NCI-H146 (cell line): ENCODE data around the gene GALNTL6.

Experiments
- DNase-seq: peaks from one replicate; lab custom pipeline; 2025; lab: John Stamatoyannopoulos, UW

Gene GALNTL6

DNA sequence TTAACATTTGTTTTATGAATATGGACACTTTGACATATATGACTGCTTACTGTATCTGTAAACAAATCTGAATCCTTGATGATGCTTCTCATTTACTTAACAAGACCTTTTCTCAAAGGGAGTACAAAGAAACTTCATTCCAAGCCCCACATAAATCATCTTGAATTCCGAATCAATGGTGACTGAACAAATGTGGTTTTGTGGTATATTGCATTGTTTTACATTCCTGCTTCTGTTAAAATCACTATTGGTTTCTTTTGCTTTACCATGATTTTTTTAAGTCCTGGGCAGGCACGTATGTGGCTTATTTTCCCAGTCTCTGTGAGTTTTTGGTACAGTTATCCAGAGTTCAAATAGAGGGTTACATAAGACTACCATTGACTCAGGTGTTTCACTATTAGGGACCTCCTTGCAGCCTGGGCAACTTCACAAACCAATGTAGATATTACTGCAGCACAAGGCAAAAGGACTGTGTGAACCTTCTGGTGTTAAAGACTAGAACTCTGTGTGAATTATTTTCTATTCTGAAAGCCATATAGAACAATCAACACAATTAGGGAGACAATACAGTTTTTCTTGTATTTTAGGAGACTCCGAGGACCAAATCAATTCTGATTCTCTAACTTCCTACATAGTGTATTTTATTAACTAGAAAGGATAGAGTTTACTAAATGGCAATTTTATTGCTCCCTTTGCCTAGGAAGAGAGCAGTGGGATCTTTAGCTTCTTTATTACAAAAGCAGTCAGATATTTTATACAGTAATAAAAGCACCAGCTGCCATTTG lies 196.4 kb downstream of the GALNTL6 start:
- DNase-seq: no peak

DNA sequence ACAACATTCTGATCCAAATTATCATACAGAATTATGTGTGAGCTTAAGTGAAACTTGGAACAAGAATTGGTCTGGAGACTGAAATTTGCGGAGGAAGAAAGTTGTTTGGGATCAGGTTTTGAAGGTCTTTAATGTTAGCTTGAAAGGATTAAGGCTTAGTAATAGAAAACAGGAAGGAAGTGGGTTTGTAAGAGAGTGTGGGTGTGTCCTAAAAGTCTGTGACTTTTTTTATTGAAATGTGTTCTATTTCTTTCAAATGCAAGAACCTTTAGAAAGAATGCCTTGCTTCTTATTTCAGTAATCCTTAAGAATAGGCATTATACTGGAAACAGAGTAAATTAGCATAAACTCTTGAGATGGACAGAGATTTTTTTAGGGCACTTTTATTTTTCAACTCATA lies 198.0 kb downstream of the GALNTL6 start:
- no peak for DNase-seq

DNA sequence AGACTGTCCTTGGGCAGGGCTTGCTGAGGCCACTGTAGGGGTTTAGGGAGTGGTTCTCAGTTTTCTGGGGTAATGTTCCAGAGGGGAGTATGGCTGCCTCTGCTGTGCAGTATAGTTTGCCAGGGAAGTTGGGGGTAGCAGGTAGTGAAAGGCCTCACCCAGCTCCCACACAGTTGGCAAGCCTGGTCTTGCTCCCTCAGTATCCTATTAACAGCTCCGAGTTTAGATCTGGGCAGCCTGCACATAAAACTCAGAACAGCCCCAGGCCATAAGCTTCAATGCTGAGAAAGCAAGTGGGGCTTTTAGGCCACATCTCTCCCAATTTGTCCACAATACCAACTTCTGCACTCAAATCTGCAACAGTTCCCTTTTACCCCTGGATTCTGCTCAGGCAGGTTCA lies 205.2 kb downstream of the GALNTL6 start:
- DNase-seq: no peak

DNA sequence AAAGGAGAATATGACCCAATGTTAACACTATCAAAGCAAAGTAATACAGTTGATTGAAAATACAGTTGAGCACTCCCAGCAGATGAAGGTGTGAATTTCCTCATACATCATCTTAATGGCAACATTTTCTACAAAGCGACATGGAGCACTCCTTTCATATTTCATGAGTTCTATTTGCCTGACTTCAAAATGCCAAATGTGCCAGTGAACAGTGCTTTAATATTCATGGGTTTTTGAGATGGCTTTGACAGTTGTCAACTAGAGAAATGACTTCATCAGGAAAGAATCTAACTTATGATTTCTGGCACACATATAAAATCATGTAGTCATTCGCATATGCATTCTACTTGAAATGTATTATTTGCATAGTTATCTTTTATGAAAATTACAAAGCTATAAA lies 222.4 kb downstream of the GALNTL6 start:
- DNase-seq: no peak

DNA sequence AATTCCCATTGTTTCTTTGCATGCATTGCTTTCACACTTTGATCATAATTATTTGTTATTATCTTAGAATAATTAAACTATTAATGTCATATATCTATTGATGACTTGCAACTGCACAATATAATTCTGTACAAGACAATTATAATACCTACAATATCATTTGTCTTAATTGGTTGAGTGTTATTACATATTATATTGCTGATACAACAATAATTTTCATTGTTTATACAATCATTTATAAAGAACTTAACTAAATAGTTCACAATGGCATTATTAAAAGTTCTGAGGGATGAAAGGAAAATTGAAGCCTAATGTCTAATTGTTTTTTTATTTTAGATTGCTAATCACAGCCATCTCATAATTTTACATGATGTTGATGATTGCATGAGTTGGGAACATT lies 227.6 kb downstream of the GALNTL6 start:
- DNase-seq: no peak

DNA sequence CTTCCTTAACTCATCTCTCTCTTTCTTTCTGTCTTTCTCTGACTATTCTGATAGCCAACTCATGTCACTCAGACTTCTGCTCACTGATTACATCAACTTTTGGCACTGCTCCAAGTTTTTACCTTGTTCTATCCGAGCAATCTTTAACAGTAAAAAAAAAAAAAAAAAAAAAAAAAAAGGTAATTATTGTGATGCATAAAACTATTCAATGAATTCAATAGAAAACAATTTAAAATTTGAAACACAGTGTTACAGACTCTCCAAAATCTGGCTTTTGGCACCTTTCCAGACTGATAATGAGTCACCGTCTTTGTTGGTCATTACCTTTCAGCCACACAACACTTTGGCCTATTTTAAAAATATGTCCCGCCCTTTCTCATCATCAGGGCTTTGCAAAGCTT lies 229.5 kb downstream of the GALNTL6 start:
- DNase-seq: peak; percentile 62

DNA sequence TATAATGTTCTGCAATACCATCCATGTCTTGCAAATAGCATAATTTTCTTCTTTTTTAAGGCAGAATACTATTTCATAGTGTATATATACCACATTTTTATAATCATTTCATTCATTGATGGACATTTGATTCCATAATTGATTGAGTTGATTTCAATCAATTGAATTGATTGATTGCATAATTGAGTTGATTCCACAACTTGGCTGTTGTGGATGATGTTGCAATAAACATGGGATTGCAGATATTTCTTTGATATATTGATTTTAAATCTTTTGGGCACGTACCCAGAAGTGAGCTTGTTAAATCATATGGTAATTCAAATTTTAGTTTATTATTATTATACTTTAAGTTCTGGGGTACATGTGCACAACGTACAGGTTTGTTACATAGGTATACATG lies 232.8 kb downstream of the GALNTL6 start:
- no peak for DNase-seq

DNA sequence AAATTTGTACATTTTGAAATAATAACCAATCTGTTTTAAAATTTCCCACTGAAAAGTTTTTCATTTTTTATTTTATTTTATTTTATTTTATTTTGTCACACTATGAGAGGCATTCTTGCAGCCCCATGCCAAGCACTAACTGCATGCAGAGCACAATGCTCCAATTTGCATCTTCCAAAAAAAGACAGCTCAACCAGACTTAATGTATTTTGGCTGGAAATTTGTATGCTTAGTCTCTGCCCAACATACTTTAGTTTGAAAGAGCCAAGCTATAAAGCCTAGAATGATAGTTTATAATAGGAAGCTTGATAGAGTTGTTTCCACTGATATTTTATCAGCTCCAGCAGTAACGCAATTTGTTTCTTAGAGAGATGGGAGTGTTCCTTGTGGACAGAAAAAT lies 235.5 kb downstream of the GALNTL6 start:
- DNase-seq: no peak

DNA sequence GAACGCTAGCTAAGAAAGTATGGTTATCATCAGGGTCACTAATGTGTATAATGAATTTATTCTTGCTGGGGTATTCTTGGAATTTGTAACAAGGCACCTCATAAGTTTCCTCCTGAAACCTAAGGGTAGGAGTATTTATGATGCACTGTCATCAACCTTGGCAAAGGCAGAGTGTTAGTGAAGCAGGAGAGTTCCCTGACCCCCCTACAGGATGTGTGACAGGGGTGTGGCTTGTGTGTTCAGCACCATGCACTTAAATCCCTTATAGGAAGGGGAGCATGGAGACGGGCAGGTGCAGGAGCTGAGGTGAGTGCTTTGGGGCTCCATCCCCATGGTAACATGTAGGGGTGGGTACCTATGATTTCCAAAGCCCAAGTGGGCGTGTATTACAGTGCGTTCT lies 237.7 kb downstream of the GALNTL6 start:
- DNase-seq: peak; percentile 8

DNA sequence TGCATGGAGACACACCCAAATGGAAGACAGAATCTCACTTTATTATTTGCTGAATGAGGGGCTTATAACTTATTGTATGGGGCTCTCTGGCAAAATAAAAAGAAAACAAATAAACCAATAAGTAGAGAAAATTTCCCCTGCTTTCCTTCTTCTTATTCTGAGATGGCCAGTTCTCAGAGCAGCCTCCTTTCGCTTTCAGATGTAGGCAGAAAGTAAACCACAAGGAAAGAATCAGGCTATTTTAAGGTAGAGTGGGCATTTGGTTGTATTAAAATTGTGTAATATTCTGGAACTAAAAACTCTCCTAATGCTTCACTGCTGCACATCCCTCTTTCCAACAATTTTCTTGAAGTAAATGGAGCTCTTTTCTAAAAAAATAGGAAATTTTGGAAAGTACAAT lies 241.8 kb downstream of the GALNTL6 start:
- DNase-seq: no peak

DNA sequence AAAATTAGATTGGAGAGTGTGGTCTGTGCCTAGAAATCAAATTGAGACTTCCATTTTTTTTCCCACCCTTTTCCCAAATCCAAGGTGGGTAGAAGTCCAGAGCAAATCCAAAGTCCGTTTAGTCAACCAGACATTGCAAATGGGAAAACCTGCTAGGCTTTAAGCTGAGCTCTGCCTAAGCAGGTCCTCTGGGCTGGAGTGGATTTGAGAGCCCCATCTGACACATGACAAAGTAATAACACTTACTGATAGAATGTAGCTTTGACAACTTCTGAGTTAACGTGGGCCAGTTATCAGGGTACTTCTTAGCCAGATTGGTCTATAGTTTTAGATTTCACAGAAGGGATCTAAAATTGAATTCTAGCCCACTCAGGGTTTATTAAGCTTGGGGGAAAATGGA lies 242.3 kb downstream of the GALNTL6 start:
- no peak for DNase-seq

DNA sequence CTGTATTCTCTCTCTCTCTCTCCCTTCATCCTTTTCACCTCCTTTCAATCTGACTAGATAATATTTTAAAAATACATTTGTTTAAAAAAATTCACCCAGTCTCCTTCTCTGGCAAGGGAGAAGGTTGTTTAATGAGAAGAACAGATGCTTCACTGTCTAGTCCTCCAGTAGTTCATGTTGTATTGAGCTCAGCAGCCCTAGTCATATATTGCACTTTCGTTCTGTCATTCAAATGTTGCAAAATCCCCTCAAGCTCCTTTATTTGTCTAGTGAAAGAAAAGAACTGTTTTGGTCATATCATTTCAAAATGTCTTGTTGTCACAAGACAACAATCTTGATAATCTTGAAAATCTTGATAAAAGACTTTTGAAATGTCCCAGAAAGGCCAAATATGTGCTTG lies 248.0 kb downstream of the GALNTL6 start:
- no peak for DNase-seq

DNA sequence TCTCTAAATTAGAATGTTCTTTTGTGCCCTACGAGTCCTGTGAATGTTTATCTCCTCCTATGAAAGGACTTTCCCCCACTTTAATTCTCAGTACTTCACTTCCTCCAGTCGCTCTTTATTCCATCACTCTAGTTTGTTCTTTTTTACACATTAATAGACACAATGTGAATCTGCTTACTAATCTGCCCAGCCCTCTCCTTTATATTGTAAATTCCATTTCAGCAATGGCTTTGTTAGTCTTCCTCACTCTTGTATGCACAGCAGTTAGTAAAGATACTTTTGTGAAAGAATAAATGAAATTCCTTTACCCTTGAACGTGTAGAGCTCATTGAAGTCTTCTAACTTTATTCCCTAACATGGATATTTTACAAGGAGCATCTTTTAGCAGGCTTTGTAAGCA lies 255.3 kb downstream of the GALNTL6 start:
- DNase-seq: no peak

DNA sequence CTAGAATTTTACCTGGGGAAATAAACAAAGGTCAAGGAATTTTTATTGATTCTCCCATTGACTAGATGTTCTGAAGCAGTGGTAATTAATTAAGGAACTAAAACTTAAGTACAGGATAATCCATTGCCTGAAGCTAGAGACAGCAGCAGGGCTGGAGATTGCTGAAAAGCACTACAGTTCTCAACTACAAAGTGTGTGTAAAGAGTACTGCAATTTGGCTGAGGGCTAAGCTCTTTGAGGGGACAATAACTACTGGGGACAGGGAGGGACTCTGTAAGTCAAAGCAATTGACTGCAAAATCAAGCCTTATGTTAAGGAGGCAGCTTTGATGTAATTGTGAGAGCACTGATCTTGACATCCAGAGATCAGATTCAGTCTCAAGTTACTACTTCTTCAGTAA lies 260.4 kb downstream of the GALNTL6 start:
- no peak for DNase-seq

DNA sequence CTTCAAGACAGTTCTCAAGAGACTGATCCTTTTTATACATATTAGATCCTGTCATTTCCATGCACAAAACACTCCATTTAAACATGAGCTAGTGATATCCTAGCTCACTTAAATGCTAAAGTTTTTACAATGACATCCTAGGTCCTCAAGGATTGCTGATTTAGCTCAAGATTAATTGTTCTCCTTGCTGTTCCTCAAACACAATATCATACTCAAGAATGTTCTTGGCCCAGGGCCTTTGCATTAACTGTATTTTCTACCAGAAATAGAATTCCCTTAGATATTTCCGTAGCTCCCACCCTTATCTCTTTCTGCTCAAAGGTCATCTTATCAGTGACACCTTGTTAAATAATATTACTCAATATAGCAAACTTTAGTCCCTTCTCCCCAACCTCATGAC lies 270.1 kb downstream of the GALNTL6 start:
- no peak for DNase-seq

DNA sequence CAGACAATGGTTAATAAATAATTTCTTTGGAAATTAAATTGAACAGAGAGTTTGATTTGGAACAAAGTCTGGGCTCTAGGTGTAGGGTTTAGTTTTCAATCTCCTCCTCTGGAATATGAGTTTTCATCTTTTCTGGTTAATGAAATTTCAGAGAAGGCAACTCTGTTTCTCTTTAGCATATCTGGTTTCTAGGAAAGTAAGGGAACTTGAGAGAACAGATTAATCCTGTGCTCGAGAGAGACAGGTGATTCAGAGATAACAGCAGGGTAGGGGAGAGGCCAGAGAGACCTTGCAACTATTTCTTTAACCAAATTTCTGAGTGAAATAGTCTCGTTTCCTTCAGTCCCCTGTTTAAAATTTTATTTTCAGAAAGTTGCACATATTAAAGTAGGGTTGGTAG lies 275.4 kb downstream of the GALNTL6 start:
- DNase-seq: no peak

DNA sequence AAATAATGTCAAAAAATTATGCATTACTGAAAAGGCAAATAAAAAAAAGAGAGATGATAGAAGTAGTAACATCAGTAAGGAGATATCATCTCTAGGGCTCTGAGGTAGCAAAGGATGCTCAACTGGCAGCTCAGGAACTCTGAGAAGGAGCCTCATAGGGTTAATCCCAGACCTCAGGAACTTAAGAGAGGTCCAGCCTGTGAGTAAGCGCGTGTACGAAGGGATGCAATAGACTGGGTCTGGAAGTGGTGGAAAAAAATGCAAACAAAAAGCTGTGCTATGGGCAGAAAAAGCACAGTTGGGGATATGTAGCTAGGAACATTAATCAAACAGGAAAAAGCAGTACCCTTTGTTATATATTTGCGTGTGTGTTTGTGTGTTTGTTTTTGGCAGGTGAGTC lies 282.0 kb downstream of the GALNTL6 start:
- DNase-seq: peak; percentile 85

DNA sequence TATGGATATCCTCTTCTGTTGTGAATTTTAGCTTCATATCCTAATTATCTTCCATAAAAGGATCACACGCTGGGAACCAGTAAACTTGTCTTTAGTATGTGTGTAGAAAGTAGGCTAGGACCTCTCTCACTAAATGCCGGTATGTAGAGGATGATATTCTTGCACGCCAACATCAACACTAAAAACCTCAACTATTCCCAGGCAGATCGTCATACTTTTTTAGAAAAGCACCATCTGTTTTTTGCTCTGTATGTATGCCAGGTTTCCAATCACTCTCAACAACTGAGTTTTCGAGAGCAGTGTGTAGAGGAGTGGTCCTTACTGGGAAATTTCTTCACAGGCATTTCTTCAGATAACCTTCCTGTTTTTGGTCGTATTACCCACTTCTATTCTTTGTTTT lies 283.6 kb downstream of the GALNTL6 start:
- DNase-seq: no peak

DNA sequence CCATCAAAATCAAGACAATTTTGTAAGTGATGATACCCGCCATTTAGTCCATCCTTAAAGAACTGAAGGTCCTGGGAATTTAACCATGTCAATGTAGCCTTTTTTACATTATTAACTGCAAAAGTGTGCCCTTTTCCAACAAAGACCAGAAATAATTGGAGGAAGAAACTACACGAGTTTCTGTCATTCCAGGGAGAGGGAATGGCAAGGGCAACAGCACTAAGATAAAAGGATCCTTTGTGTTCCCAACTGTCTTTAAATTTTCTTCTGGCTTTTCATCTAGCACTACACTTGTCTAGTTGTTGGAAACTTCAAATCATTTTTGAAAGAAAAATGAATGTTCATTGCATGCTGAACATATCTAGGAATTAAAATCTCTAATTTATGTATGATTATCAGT lies 286.2 kb downstream of the GALNTL6 start:
- no peak for DNase-seq

DNA sequence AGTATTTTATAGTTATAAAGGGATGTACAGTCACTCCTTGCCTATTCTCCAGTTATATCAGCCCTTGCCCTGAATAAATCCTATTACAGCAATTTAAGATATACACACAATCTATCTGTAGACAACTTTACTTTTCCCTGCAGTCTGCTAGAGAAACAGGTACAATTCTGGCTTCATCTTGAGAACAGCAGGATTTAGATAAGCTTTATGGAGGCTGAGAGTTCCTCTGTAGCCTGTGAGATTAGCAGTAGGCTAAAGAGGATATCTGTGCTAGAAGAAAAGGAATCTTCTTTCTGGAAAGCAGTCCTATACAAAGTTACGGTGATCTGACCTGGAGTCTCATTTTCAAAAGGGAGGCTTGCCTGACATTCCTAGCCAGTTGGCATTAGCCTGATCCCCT lies 290.3 kb downstream of the GALNTL6 start:
- no peak for DNase-seq

DNA sequence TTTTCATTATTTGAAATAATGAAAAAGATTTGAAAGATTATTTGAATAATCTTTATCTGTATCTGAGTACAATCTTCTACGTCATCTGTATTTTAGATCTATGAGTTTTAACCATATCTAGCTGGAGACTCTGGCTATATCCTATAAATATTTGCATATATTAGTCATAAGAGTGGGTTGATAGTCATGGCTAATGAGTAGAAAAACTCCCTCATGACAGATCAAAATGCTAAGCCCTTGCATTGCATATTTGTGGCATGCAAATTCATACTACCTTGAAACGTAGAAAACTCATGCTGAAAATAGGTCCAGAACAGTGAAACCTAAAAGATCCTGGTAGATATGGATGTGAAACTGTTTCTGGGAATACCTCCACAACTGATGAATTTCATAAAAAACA lies 291.3 kb downstream of the GALNTL6 start:
- DNase-seq: no peak

DNA sequence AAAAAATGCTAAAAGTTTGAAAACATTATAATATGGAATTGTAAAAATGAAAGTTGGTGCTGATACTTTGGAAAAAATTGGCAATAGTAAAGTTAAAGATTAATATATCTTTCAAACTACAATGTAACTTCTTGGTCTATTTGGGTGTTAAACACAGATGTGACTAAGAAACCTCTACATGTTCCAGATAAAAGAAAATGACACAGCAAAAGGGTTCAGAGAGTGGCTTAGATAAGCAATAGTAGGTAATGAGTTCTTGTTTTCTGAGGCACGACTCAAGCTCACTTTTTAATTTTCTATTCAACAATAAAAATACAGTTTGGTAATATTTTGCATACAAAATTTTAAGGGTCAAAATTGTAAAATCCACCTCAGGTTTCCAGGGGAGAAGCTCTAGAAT lies 292.7 kb downstream of the GALNTL6 start:
- DNase-seq: no peak

DNA sequence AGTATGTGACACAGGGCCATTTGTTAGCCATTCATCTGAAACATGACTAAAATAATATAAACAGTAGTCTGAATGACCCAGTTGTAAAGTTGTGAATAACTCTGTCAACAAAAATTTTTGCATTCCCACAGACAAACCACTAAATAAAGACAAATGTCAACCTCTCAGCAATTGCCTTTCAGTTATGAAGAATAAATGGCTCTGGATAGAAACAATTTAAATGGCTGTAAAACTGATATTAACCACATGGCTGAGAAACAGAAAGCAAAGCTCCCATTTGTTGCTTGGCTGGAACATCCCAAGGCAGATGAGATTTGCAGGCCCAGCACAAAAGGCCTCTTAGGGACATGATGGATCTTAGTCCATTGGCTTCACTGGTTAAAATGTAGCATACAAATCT lies 296.3 kb downstream of the GALNTL6 start:
- DNase-seq: peak; percentile 23

DNA sequence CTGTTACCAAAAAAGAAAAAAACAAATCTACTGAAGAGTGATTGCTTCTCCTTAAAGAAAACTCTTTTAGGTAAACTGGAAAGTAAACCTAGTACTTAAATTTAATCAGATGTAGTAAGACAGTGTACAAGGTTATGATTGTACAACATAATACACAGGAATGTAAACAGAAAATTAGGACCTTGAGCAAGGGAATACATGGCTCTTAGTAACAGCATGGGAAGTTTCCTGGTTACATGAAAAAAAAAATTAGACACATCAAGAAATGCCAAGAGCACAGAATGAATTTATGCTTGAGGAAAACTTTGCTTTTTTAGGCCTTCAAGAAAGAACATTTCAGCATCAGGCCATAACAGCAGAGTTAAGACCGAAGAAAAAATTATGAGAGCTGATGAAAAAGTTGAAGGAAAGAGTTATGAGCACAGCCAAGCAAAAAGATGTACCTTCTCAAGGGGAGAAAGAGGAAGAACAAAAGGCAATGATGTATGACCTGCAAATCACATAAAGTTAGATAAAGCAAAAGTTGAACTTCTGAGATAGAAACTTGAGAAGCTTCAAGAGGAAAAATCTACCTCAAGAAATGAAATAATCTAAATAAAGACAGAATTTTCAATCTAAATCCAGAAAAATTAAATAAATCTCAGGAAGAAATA lies 311.6 kb downstream of the GALNTL6 start:
- DNase-seq: no peak
